HG03045 (cell line): ENCODE data around the gene SHTN1.

Experiments
- ATAC-seq: cut with Tn5 transposase; IDR thresholded peaks from one replicate; pipeline ENCODE4 v1.9.1; 2021; ENCODE audit warnings: mild to moderate bottlenecking, moderate library complexity; ENCODE audit not compliant: unreplicated experiment

The SHTN1 gene

GRCh38 chr10:116919164-116919563 is 85.8 kb downstream of the SHTN1 start:
- no peak for ATAC-seq

GRCh38 chr10:116918583-116918982 is 86.4 kb downstream of the SHTN1 start:
- ATAC-seq: no peak

- no peak for ATAC-seq
Observed at GRCh38 chr10:116917481-116917880, 87.5 kb downstream of the SHTN1 start.

- no peak for ATAC-seq
Observed at GRCh38 chr10:116915340-116915739, 89.6 kb downstream of the SHTN1 start.

GRCh38 chr10:116913695-116914094 is 91.3 kb downstream of the SHTN1 start:
- no peak for ATAC-seq

- ATAC-seq: no peak
Observed at GRCh38 chr10:116912162-116912561, 92.8 kb downstream of the SHTN1 start.

GRCh38 chr10:116910910-116911309 is 94.1 kb downstream of the SHTN1 start:
- ATAC-seq: no peak

- no peak for ATAC-seq
Observed at GRCh38 chr10:116909307-116909706, 95.7 kb downstream of the SHTN1 start.

GRCh38 chr10:116907245-116907987 is 97.6 kb downstream of the SHTN1 start:
- ATAC-seq: no peak

- ATAC-seq: no peak
Observed at GRCh38 chr10:116905845-116906210, 99.2 kb downstream of the SHTN1 start.

- no peak for ATAC-seq
Observed at GRCh38 chr10:116899626-116900025, 105.4 kb downstream of the SHTN1 start.

- ATAC-seq: no peak
Observed at GRCh38 chr10:116893686-116894037, 111.3 kb downstream of the SHTN1 start.

- ATAC-seq: no peak
Observed at GRCh38 chr10:116892907-116893685, 111.9 kb downstream of the SHTN1 start.

- ATAC-seq: no peak
Observed at GRCh38 chr10:116891208-116891607, 113.8 kb downstream of the SHTN1 start.

GRCh38 chr10:116889066-116889465 is 115.9 kb downstream of the SHTN1 start:
- ATAC-seq: no peak

- no peak for ATAC-seq
Observed at GRCh38 chr10:116888380-116889055, 116.5 kb downstream of the SHTN1 start.

GRCh38 chr10:116886772-116887171 is 118.2 kb downstream of the SHTN1 start:
- ATAC-seq: no peak

GRCh38 chr10:116882639-116883038 is 122.3 kb downstream of the SHTN1 start:
- ATAC-seq: no peak

GRCh38 chr10:116880716-116881482 is 124.1 kb downstream of the SHTN1 start:
- no peak for ATAC-seq

GRCh38 chr10:116879817-116880216 is 125.2 kb downstream of the SHTN1 start:
- ATAC-seq: no peak

- ATAC-seq: no peak
Observed at GRCh38 chr10:116878123-116878522, 126.9 kb downstream of the SHTN1 start.
